ENCODE measurements around the gene RECQL5. TPM values are rescaled to one million over a fixed set of nuclear protein-coding genes. Genes with fewer than 3 reads are reported as not detected.

Gene RECQL5
- total and polyA plus RNA-seq, 2 donors (not counting 1 experiment from before 2014, with no cell fraction given), result 58.5 to 70.5 TPM

DNA sequence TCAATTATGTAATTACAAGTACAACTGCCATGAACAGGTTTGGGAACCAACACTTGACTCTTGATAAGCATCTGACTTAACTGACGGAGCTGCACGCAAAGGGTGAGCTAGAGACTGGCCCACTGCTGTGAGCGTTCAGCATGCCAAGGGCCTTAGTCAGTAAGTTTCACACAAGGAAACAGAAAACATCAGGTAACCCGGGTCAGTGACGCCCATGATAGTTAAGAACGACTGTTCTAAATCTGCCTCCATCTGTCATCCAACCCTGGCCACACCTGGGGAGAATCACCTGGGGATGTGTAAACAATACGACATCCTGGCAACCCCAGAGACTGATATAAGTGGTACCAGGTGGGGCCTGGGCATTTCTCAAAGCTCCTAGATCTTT is 21.5 kb downstream of the RECQL5 start:
- no peak for TF ChIP-seq EZH2 (IDR thresholded peaks at IDR 0.05; ENCODE audit: borderline replicate concordance, insufficient read depth, low read depth, low read length, poor library complexity, severe bottlenecking)
- TF ChIP-seq, protein P1, sequence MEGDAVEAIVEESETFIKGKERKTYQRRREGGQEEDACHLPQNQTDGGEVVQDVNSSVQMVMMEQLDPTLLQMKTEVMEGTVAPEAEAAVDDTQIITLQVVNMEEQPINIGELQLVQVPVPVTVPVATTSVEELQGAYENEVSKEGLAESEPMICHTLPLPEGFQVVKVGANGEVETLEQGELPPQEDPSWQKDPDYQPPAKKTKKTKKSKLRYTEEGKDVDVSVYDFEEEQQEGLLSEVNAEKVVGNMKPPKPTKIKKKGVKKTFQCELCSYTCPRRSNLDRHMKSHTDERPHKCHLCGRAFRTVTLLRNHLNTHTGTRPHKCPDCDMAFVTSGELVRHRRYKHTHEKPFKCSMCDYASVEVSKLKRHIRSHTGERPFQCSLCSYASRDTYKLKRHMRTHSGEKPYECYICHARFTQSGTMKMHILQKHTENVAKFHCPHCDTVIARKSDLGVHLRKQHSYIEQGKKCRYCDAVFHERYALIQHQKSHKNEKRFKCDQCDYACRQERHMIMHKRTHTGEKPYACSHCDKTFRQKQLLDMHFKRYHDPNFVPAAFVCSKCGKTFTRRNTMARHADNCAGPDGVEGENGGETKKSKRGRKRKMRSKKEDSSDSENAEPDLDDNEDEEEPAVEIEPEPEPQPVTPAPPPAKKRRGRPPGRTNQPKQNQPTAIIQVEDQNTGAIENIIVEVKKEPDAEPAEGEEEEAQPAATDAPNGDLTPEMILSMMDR (IDR thresholded peaks at IDR 0.05), result no peak
- H4K20me1 ChIP-seq (ENCODE audit: control insufficient read depth, insufficient read depth, low read length, poor library complexity, severe bottlenecking), result no peaks in the 10 kb centered on the region
- DNase-seq (no peak), ATAC-seq (ENCODE audit: low read depth) (no peak)
- H3K4me1 ChIP-seq (ENCODE audit: control insufficient read depth in 2 of 2, insufficient read depth in 2 of 2, low read length in 2 of 2), result peaks cover 8 to 12% of the 10 kb centered on the region in 2 donors
- H3K4me2 ChIP-seq (replicated peaks; ENCODE audit: low read depth, low read length, poor library complexity, severe bottlenecking), result peak overlapping the region; percentile 57
- no peak overlapping the region for H3K4me3 Mint-ChIP-seq
- H3K4me1 Mint-ChIP-seq, result peaks cover 13% of the 10 kb centered on the region
- no peaks in the 10 kb centered on the region for H3K9me3 Mint-ChIP-seq (ENCODE audit: insufficient read depth)
- POLR2A ChIA-PET, result interaction anchor here (0.5 kb wide), 1 partner anchor 23 kb away, joined by 3 read pairs; no protein-coding TSS in a partner anchor
- H3K27me3 Mint-ChIP-seq, result no peaks in the 10 kb centered on the region
- no peaks in the 10 kb centered on the region for H3K79me2 ChIP-seq (ENCODE audit: control insufficient read depth, insufficient read depth, low read length)
- peak overlapping the region; percentile 6 to 66 for H3K27ac ChIP-seq (ENCODE audit: low read length in 2 of 2)
- no peaks in the 10 kb centered on the region for H3K9me3 ChIP-seq (ENCODE audit: control extremely low read depth in 1 of 3, control insufficient read depth in 2 of 3, insufficient read depth in 1 of 3, low read length in 2 of 3)
- H3K9ac ChIP-seq (ENCODE audit: low read length), result no peak overlapping the region
- H3K27me3 ChIP-seq (replicated peaks in 1 of 4; ENCODE audit: control extremely low read depth in 1 of 4, control insufficient read depth in 3 of 4, insufficient read depth in 4 of 4, low read length in 3 of 4), result no peaks in the 10 kb centered on the region
- CTCF ChIA-PET, result interaction anchor here (0.8 to 6.8 kb wide), 5 partner anchors 13 to 105 kb away, joined by 3 to 78 read pairs (median 4); partner anchors contain the start of gene SMIM5
- no peak overlapping the region for H3K4me3 ChIP-seq (ENCODE audit: control extremely low read depth in 1 of 5, extremely low read depth in 1 of 5, insufficient read depth in 1 of 5, low read depth in 2 of 5, low read length in 4 of 5)
- H3K36me3 ChIP-seq (replicated peaks in 1 of 2; ENCODE audit: control extremely low read depth in 1 of 2, control insufficient read depth in 1 of 2, extremely low read depth in 1 of 2, insufficient read depth in 2 of 2, low read length in 1 of 2), result peaks cover 2 to 35% of the 10 kb centered on the region in 2 experiments
- H3K27ac Mint-ChIP-seq, result no peak overlapping the region
- intact Hi-C loops (cut with micrococcal nuclease), result no loop called here
- WGBS (ENCODE audit: insufficient coverage), result 64% methylated on average over 6 of the region's 7 CpGs
- peak overlapping the region; percentile 47 for H2AFZ ChIP-seq (ENCODE audit: insufficient read depth, low read depth, low read length, poor library complexity, severe bottlenecking)

DNA sequence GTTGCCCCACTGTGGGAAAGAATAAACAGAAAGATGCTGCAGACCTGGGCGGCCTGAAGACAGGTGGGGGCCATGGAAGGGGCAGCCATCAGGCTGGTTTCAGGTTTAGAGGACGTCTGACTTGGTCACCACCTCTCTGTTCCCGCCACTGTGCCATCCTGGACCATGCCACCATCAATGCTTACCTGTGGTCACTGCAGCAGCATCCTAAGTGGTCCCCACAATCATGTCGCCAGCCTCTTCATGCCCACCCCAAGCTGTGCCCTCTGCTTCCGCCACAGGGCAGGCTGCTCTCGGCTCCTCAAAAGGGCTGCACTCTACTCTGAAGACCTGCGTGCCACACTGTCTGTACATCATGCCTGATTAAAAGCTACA is 23.3 kb downstream of the RECQL5 start:
- H3K4me2 ChIP-seq (replicated peaks; ENCODE audit: low read depth, low read length, poor library complexity, severe bottlenecking), result no peak overlapping the region
- H4K20me1 ChIP-seq (ENCODE audit: control insufficient read depth, insufficient read depth, low read length, poor library complexity, severe bottlenecking), result no peaks in the 10 kb centered on the region

More for the DNA sequence above, 23.3 kb downstream of the RECQL5 start:
- ATAC-seq (ENCODE audit: low read depth) (no peak), DNase-seq (no peak)
- Histone ChIP-seq H3K4me3 (ENCODE audit: control extremely low read depth in 1 of 5, extremely low read depth in 1 of 5, insufficient read depth in 1 of 5, low read depth in 2 of 5, low read length in 4 of 5) (no peak overlapping the region), H3K27ac (ENCODE audit: low read length in 2 of 2) (no peak overlapping the region), H2AFZ (ENCODE audit: insufficient read depth, low read depth, low read length, poor library complexity, severe bottlenecking) (no peak overlapping the region), H3K79me2 (ENCODE audit: control insufficient read depth, insufficient read depth, low read length) (no peaks in the 10 kb centered on the region), H3K36me3 (replicated peaks in 1 of 2; ENCODE audit: control extremely low read depth in 1 of 2, control insufficient read depth in 1 of 2, extremely low read depth in 1 of 2, insufficient read depth in 2 of 2, low read length in 1 of 2) (peaks cover 2 to 19% of the 10 kb centered on the region in 2 experiments), H3K27me3 (replicated peaks in 1 of 4; ENCODE audit: control extremely low read depth in 1 of 4, control insufficient read depth in 3 of 4, insufficient read depth in 4 of 4, low read length in 3 of 4) (no peaks in the 10 kb centered on the region), H3K9me3 (ENCODE audit: control extremely low read depth in 1 of 3, control insufficient read depth in 2 of 3, insufficient read depth in 1 of 3, low read length in 2 of 3) (no peaks in the 10 kb centered on the region), H3K9ac (ENCODE audit: low read length) (no peak overlapping the region), H3K4me1 (ENCODE audit: control insufficient read depth in 2 of 2, insufficient read depth in 2 of 2, low read length in 2 of 2) (peaks cover 8 to 12% of the 10 kb centered on the region in 2 donors)
- WGBS (ENCODE audit: insufficient coverage), result 98% methylated on average over 7 of the region's 7 CpGs
- ChIA-PET CTCF (interaction anchor here (1.8 to 6.8 kb wide), 2 partner anchors 10 to 12 kb away, joined by 7 to 78 read pairs; partner anchors contain the start of gene SMIM5), POLR2A (no interaction called here)
- H3K27me3 Mint-ChIP-seq, result no peaks in the 10 kb centered on the region
- TF ChIP-seq, protein P1 (IDR thresholded peaks at IDR 0.05), result no peak
- TF ChIP-seq EZH2 (IDR thresholded peaks at IDR 0.05; ENCODE audit: borderline replicate concordance, insufficient read depth, low read depth, low read length, poor library complexity, severe bottlenecking), result no peak
- peaks cover 13% of the 10 kb centered on the region for H3K4me1 Mint-ChIP-seq
- H3K27ac Mint-ChIP-seq, result no peak overlapping the region
- no peak overlapping the region for H3K4me3 Mint-ChIP-seq
- H3K9me3 Mint-ChIP-seq (ENCODE audit: insufficient read depth), result no peaks in the 10 kb centered on the region
- intact Hi-C loops (cut with micrococcal nuclease), result no loop called here
